ENCODE data around the gene SELENOV.

SELENOV gene

DNA sequence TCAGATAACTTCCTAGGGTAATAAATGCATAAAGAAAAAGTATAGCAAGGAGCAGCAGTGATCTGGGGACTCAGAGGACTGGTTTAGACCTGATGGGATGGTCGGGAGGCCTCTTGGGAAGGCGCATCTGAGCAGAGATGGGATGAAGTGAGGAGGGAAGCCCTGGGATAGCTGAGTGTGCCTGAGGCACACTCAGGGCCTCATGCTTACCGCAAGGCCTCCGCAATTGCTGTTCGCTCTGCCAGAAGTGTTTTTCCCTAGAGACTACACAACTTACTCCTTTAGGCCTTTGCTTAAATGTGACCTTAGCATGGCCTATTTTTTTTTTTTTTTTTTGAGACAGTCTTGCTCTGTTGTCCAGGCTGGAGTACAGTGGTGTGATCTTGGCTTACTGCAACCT is 20.3 kb upstream of the SELENOV start:
- DNase-seq, result no peak

- DNase-seq, result no peak
These were observed 18.9 kb upstream of the SELENOV start for GRCh38 chr19:39496063-39496462.

DNA sequence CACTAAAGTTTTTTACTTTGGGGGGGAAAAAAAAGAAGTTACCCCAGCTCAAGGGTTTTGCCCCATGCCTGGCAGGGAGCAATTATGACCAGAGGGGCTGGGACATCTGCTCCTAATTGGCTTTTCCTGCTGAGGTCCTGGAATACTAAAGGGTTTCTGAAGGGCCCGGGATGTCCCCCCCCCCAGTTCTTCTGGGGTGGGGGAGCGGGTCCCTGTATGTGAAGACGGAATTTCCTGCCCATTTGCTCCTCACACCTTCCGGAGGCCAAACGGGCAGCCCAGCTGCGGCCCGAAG is 17.3 kb upstream of the SELENOV start:
- DNase-seq, result no peak

DNA sequence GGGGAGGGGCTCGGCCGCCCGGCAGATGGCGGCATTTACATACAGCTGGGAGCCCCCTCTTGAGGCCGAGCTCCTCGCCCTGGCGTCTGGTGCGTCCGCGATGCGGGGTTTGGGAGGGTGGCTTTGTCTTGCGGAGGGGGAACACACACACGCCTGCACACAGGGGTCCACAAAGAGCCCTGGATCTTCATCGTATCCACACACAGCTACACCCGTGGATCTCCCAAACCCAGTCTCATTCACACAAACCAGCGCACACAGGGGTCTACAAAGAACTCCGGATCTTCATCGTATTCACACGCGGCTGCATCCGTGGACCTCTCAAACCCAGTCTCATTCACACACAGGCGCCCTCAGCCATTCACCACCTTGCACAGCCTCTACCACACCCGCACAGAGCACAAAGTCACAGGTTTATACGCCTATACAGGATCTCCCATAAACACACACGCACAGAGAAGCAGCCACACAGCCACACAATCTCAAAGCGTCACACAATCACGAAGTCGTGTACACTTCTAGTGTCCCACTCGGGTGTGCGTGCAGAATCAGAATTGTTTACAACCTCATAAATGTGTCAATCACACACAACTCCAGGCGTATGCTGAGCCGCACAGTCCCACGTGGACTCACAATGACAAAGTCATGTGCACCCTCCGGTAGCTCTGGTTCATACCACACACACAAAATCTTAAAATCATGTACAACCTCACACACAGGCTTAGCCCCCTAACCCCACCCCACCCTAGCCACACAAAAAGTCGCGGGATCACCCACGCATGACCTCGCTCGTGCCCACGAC is 16.7 kb upstream of the SELENOV start:
- peak; percentile 32 for DNase-seq

GRCh38 chr19:39498798-39499642 is 15.9 kb upstream of the SELENOV start, which contains the start of gene DLL3:
DLL3 (plus strand) TSS chr19:39498947; CDS start chr19:39498975, 28 bp downstream.
- no peak for DNase-seq

DNA sequence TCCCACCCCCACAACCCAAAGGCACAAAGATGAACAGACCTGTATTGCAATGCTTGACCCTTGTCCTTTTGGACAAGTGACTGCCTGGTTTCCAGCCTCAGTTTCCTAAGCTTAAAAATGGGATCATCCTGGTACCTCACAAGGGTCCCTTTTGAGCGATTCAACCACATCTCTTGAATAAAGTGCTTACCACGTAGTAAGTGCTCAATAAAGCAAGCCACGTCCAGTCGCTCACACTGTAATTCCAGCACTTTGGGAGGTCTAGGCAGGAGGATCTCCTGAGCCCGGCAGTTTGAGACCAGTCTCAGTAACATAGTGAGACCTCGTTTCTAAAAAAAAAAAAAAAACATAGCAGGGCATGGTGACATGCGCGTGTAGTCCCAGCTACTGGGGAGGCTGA is 15.0 kb upstream of the SELENOV start:
- no peak for DNase-seq

DNA sequence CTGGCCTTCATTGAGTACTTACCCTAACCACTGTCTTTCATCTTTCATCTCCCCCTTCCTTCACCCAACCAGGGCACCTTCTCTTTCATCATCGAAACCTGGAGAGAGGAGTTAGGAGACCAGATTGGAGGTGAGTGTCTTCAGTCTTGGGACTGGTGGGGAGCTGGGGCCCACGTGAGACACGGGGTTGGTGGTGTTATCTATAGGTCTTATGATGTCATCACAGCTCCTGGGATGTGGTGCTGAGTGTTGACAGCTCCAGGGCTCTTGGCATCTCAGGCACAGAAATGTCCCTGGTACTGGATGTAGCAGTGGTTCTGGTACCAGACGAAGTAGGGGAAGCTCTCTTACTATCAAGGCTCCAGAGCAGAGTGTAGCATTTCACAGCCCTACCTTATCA is 14.4 kb upstream of the SELENOV start:
- no peak for DNase-seq

DNA sequence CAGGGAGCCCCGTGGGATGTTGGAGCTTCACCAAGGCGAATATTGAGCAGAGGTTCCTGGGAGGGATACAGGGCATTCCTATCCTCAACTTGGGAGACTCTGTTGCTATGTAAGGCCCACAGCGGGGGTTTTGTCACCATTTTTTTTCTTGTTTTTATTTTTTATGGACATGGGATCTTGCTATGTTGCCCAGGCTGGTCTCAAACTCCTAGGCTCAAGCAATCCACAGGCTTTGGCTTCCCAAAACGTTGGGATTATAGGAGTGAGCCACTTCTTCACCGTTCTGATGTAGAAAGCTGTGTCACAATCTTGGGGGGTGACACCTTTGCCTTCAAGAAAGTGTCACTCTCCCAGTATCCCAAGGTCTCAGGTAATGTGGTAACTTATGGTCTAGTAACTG is 13.6 kb upstream of the SELENOV start:
- no peak for DNase-seq

GRCh38 chr19:39502640-39503417 is 12.1 kb upstream of the SELENOV start:
- peak; percentile 80 for DNase-seq

DNA sequence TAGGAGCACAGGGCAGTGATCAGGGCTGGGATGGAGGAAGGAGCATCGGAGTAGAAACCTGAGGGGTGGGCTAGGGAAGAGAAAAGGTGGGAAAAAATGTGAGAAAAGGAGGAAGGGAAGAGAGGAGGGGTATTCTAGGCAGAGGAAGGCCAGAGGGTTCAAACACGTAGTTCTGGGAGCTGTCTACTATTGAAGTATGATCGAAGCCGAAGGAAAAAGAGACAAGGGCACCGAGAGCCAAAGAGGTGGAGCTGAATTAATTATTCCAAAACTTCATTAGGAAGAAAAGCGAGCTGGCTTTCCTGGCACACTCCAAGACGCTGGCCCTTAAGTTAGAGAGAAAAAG is 8.4 kb upstream of the SELENOV start:
- no peak for DNase-seq

- DNase-seq, result peak; percentile 68
These were observed 7.8 kb upstream of the SELENOV start for GRCh38 chr19:39506944-39507714.

DNA sequence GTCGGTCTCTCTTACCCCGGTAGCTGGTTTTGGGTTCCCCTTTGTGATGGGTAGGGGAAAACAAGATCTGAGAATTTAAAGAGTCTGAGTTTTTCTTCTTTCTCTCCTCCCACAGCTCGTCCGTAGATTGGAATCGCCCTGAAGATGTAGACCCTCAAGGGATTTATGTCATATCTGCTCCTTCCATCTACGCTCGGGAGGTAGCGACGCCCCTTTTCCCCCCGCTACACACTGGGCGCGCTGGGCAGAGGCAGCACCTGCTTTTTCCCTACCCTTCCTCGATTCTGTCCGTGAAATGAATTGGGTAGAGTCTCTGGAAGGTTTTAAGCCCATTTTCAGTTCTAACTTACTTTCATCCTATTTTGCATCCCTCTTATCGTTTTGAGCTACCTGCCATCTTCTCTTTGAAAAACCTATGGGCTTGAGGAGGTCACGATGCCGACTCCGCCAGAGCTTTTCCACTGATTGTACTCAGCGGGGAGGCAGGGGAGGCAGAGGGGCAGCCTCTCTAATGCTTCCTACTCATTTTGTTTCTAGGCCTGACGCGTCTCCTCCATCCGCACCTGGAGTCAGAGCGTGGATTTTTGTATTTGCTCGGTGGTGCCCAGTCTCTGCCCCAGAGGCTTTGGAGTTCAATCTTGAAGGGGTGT is 7.1 kb upstream of the SELENOV start:
- no peak for DNase-seq

- no peak for DNase-seq
These were observed 6.3 kb upstream of the SELENOV start for GRCh38 chr19:39508629-39509028.

DNA sequence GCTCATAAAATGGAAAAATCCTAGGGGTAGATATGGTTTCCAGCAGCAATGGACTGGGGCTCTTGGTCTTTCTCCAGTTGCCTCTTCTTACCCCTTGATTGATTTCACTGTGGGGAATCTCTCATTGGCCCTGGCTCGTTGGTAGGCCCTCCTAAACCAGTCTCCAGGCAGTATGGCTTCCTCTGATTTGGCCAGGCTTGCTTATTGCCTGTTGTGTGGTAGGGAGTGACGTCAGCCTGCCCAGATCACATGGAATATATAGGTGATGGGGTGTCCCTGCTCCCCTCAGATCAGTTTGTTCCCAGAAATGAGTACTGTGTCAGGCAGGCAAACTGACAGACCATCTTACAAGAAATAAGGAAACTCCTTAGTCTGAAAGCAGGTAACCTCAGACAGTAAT is 5.7 kb upstream of the SELENOV start:
- no peak for DNase-seq

- DNase-seq, result no peak
These were observed 2.0 kb upstream of the SELENOV start for GRCh38 chr19:39512988-39513387.

GRCh38 chr19:39515551-39516191 is 732 bp downstream of the SELENOV start:
- no peak for DNase-seq

- DNase-seq, result no peak
These were observed 1.3 kb downstream of the SELENOV start for GRCh38 chr19:39516270-39516669.

- DNase-seq, result no peak
These were observed 2.5 kb downstream of the SELENOV start for GRCh38 chr19:39517432-39517831.

DNA sequence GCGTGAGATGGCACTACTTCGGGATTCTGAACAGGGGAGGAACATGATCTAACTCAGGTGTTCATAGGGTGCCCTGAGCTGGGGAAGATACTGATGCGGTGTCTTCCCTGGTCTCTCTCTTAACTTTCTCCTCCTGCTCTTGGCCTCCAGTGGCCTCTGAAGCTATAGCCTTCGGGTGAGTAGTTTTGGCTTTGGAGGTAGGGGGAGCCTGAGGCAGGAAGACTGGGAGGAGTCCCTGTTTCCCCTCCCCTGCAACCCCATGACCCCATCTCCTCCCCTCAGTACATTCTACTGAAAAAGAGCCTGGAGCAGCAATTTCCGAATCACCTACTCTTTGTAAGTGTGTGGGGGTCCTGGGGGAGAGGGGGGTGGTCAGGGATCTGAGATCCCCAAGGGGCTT is 3.5 kb downstream of the SELENOV start:
- DNase-seq, result no peak

- no peak for DNase-seq
These were observed 4.0 kb downstream of the SELENOV start for GRCh38 chr19:39518975-39519374.
